PC-9 (cell line): ENCODE results near the gene SERTAD2. TPM values are rescaled to one million over a fixed set of nuclear protein-coding genes. Genes with fewer than 3 reads are reported as not detected.

ENCODE experiments used
- BruUV-seq: library from RNA; stranded (reverse); fragments of 400-500 nt; replicated peaks from 2 replicates; lab custom pipeline; 2021; lab: Mats Ljungman, UMichigan
- CTCF ChIA-PET: fragments of 300-600 bp; sonication (Branson Sonifier 250); formaldehyde crosslinking; loops from one replicate; lab custom pipeline; 2022; ENCODE audit warnings: antibody characterized with exemption; lab: Charles Lee
- POLR2A ChIA-PET: fragments of 300-600 bp; sonication (Branson Sonifier 250); formaldehyde crosslinking; loops from one replicate; lab custom pipeline; 2022; ENCODE audit warnings: antibody characterized with exemption; ENCODE audit not compliant: unreplicated experiment; lab: Charles Lee
- DNase-seq, 2 experiments: peaks; one replicate each; pipeline versions ENCODE4 v3.0.0 to v3.0.0-alpha.2; 2015 to 2022; ENCODE audit warnings: mixed read lengths in 1 of 2
- H2AFZ ChIP-seq: fragments of 200-600 bp; sonication (generic); 2 replicates; pipeline ENCODE4 v1.8.1; 2017; ENCODE audit warnings: antibody characterized with exemption
- H3F3A ChIP-seq: fragments of 200-600 bp; sonication (generic); 2 replicates; pipeline ENCODE4 v1.8.1; 2017; ENCODE audit warnings: antibody characterized with exemption, mild to moderate bottlenecking, low read depth; ENCODE audit not compliant: insufficient read depth
- H3K27ac ChIP-seq: fragments of 200-600 bp; sonication (generic); 2 replicates; pipeline ENCODE4 v1.6.1; 2016; ENCODE audit warnings: mixed run types
- H3K27me3 ChIP-seq: fragments of 200-600 bp; sonication (generic); 2 replicates; pipeline ENCODE4 v1.6.1; 2016; ENCODE audit warnings: low read depth, mixed run types; ENCODE audit not compliant: insufficient read depth
- H3K36me3 ChIP-seq: fragments of 200-600 bp; sonication (generic); 2 replicates; pipeline ENCODE4 v1.6.1; 2016; ENCODE audit warnings: low read depth, mixed run types
- H3K4me1 ChIP-seq: fragments of 200-600 bp; sonication (generic); replicated peaks from 2 replicates; pipeline ENCODE4 v1.6.1; 2016; ENCODE audit warnings: mixed run types; ENCODE audit not compliant: insufficient read depth
- H3K4me2 ChIP-seq: fragments of 200-600 bp; sonication (generic); 2 replicates; pipeline ENCODE4 v1.6.1; 2017; ENCODE audit warnings: mixed run types
- H3K4me3 ChIP-seq: fragments of 200-600 bp; sonication (generic); 2 replicates; pipeline ENCODE4 v1.6.1; 2016; ENCODE audit warnings: mixed run types
- H3K79me2 ChIP-seq: fragments of 200-600 bp; sonication (generic); 2 replicates; pipeline ENCODE4 v1.6.1; 2017; ENCODE audit warnings: low read depth, mixed run types
- H3K9me2 ChIP-seq: fragments of 200-600 bp; sonication (generic); 2 replicates; pipeline ENCODE4 v1.8.1; 2017; ENCODE audit warnings: mild to moderate bottlenecking; ENCODE audit not compliant: insufficient read depth
- H3K9me3 ChIP-seq: fragments of 200-600 bp; sonication (generic); 2 replicates; pipeline ENCODE4 v1.8.1; 2016; ENCODE audit warnings: low read depth; ENCODE audit not compliant: insufficient read depth
- H4K20me1 ChIP-seq: fragments of 200-600 bp; sonication (generic); 2 replicates; pipeline ENCODE4 v1.8.1; 2017; ENCODE audit not compliant: insufficient read depth
- CTCF ChIP-seq: fragments of 200-600 bp; sonication (generic); conservative IDR thresholded peaks from 2 replicates; pipeline ENCODE4 v1.6.1; 2017; ENCODE audit warnings: mixed run types, antibody characterized with exemption, mild to moderate bottlenecking, moderate library complexity
- EZH2 ChIP-seq: fragments of 200-600 bp; sonication (generic); IDR thresholded peaks from 2 replicates; pipeline ENCODE4 v1.8.0; 2017; ENCODE audit warnings: antibody characterized with exemption, low read depth
- intact Hi-C: fragments of 100-400 bp; cut with micrococcal nuclease; formaldehyde crosslinking; loops from one replicate; pipeline ENCODE4 v1.10.0; 2022; ENCODE audit not compliant: unreplicated experiment
- total RNA-seq: library from RNA; stranded (reverse); gene quantifications from 2 replicates; pipeline ENCODE4 v1.2.3, GENCODE V29; 2021

Gene SERTAD2
- total RNA-seq, 1 experiment from 2014 or later = 31.4 TPM

GRCh38 chr2:64602436-64602835, 51.3 kb downstream of the SERTAD2 start:
- ChIA-PET POLR2A (no interaction called here), CTCF (no interaction called here)
- Histone ChIP-seq H3K27ac (no peak overlapping the region), H3F3A (peaks cover 18% of the 10 kb centered on the region), H4K20me1 (no peaks in the 10 kb centered on the region), H3K36me3 (no peaks in the 10 kb centered on the region), H3K4me1 (peaks cover 34% of the 10 kb centered on the region), H3K27me3 (no peaks in the 10 kb centered on the region), H2AFZ (no peak overlapping the region), H3K9me3 (0 out of 2 replicates have a peak, but pooled peaks cover 4% of the 10 kb centered on the region), H3K9me2 (no peaks in the 10 kb centered on the region), H3K4me2 (no peak overlapping the region), H3K4me3 (no peak overlapping the region), H3K79me2 (no peaks in the 10 kb centered on the region)
- no peak for TF ChIP-seq CTCF
- no peak for TF ChIP-seq EZH2
- DNase-seq = no peak
- intact Hi-C loops = no loop called here
- no TSS peak for BruUV-seq

- 0 out of 2 replicates have a peak, but pooled peaks cover 4% of the 10 kb centered on the region for H3K9me3 ChIP-seq
- no TSS peak for BruUV-seq
- intact Hi-C loops = no loop called here
- DNase-seq = no peak
- no peak overlapping the region for H2AFZ ChIP-seq
- no peak overlapping the region for H3K4me2 ChIP-seq
- no peaks in the 10 kb centered on the region for H3K36me3 ChIP-seq
- peaks cover 28% of the 10 kb centered on the region for H3K4me1 ChIP-seq
- H4K20me1 ChIP-seq = no peaks in the 10 kb centered on the region
- no peak overlapping the region for H3K27ac ChIP-seq
- H3K27me3 ChIP-seq = no peaks in the 10 kb centered on the region
- ChIA-PET CTCF (no interaction called here), POLR2A (no interaction called here)
- H3K9me2 ChIP-seq = no peaks in the 10 kb centered on the region
- H3K4me3 ChIP-seq = no peak overlapping the region
- no peak for TF ChIP-seq EZH2
- TF ChIP-seq CTCF = no peak
- no peaks in the 10 kb centered on the region for H3K79me2 ChIP-seq
- H3F3A ChIP-seq = peaks cover 13% of the 10 kb centered on the region
These were observed 51.8 kb downstream of the SERTAD2 start for GRCh38 chr2:64601785-64602391.

GRCh38 chr2:64601034-64601754, 52.5 kb downstream of the SERTAD2 start:
- BruUV-seq = no TSS peak
- DNase-seq = no peak
- no peak overlapping the region for H3K4me2 ChIP-seq
- H3K4me3 ChIP-seq = no peak overlapping the region
- intact Hi-C loops = no loop called here
- POLR2A ChIA-PET = no interaction called here
- no peaks in the 10 kb centered on the region for H3K79me2 ChIP-seq
- no peak for TF ChIP-seq CTCF
- peaks cover 24% of the 10 kb centered on the region for H3K4me1 ChIP-seq
- CTCF ChIA-PET = no interaction called here
- no peak overlapping the region for H2AFZ ChIP-seq
- no peaks in the 10 kb centered on the region for H3K36me3 ChIP-seq
- H3F3A ChIP-seq = peaks cover 8% of the 10 kb centered on the region
- H4K20me1 ChIP-seq = no peaks in the 10 kb centered on the region
- H3K27ac ChIP-seq = no peak overlapping the region
- H3K9me3 ChIP-seq = 0 out of 2 replicates have a peak, but pooled peaks cover 4% of the 10 kb centered on the region
- no peaks in the 10 kb centered on the region for H3K27me3 ChIP-seq
- H3K9me2 ChIP-seq = no peaks in the 10 kb centered on the region
